Measurements from ENCODE around the gene CUL1.
"Not testable (repeated sequence)": the region's sequence is repeated elsewhere in the genome, so short reads cannot be mapped to it uniquely, and the experiment has no call there.

The CUL1 gene

GRCh38 chr7:148697256-148698006 lies 1.3 kb upstream of the CUL1 start:
- no peak for DNase-seq (ENCODE audit: low spot score)

DNA sequence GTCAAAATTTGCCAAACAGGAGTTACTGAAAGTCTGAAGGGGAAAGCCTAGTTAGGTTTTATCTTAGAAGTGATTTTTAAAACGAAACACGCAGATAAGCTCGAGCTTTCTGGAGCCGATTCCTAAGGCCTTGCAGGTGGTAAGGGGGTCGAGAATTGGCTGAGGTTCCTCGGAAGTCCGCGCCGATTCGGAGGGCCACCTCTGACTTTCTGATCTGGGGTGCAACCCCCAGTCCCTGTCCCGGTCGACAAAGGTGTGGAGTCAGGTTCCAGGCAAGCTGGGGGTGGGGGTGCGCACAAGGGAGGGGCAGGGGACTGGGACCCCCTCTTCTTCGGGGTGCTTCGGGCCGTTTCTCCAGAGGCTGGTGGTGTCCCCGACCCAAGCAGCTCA lies 701 bp upstream of the CUL1 start:
- DNase-seq (ENCODE audit: low spot score): no peak

DNA sequence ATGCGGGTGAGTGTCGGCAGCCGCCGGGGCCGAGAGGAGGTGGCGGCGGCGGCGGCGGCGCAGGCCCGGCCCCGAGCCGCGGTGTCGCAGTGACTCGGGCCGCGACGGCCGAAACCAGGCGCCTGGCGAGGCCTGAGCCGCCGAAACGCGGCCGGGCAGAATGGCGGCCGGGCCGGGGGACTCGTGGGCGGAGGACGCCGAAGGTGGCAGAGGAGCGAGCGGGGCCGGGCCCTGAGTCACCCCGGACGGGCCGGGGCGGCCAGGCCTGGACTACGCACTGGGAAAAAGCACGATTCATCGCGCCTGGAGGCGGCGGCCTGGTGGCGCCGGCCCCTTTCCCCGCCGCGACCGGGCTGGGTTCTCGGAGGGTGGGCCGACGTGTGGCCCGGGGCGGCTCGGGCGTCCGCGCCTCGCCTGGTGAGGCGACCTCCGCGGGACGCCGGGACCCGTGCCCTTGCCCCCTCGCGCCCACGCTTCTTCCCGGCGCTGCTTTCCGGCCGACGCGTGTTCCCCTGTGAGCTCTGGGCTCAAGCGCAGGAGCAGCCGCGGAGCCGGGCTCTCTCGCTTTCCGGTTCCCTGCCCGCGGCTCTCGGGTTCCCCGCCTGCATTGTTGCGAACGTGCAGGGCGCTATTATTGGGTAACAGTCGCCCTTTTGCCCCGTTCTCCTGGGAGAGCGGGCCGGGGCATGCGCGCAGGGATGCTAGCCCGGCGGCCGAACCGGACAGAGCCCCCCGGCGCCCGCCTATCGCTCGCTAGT lies 500 bp downstream of the CUL1 start:
- DNase-seq (ENCODE audit: low spot score): peak; percentile 53

DNA sequence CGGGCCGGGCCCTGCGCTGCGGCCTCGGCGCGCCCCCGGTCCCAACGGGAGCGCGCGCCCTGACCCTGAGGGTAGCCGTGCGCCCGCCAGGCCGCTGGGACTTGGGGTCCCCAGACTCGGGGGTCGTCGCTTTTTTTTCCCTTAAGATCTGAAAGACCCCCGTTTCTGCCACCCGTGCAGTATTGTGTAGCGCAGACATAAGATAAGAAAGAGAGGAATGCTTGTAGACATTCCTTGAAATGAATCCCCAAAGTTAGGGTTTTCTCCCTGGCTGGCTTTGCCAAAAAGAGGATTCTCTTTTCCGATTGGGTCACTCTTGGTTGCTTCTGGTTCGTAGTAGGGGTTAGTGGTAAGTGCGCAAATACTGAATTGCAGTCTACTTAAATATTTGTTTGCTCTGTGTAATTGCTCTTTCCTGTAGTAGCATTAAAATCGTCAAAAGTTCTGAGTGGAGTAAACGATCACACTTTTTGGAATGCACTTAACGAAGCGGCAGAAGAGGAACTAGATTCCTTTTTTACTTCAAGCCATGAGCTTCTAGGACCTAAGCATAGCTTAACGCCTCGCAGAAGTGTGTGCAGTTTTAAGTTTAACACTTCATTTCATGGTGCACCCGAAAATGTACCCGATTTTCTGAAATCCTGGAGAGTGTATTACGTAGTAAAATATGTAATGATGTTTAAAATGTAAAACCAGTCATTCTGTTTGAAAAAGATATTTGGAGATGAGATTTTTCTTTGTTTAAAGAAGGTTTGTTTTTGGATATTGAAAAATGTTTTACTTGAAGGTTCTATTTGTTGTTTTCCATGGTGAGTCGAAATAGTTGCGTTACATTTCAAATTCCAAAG lies 1.3 kb downstream of the CUL1 start:
- no peak for DNase-seq (ENCODE audit: low spot score)

GRCh38 chr7:148700661-148701064 lies 2.0 kb downstream of the CUL1 start:
- no peak for DNase-seq (ENCODE audit: low spot score)

DNA sequence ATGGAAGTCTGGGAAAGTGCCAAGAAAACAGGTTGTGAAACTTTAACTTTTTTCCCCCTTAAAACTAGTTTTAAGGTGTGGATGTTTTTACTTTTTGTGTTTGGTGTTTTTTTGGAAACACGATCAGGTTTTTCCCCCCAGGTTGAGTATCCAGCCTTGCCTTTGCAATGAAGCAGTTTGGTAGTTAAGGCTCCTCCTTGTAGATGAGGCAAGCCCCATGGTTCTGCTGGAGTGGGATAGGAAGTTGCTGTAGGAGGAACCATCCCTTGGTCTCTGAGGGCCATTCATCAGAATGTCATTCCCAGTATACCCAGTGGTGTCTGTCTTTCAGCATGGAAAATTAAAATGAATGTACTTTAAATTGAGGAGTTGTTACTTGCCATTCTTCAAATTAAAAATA lies 2.7 kb downstream of the CUL1 start:
- no peak for DNase-seq (ENCODE audit: low spot score)

DNA sequence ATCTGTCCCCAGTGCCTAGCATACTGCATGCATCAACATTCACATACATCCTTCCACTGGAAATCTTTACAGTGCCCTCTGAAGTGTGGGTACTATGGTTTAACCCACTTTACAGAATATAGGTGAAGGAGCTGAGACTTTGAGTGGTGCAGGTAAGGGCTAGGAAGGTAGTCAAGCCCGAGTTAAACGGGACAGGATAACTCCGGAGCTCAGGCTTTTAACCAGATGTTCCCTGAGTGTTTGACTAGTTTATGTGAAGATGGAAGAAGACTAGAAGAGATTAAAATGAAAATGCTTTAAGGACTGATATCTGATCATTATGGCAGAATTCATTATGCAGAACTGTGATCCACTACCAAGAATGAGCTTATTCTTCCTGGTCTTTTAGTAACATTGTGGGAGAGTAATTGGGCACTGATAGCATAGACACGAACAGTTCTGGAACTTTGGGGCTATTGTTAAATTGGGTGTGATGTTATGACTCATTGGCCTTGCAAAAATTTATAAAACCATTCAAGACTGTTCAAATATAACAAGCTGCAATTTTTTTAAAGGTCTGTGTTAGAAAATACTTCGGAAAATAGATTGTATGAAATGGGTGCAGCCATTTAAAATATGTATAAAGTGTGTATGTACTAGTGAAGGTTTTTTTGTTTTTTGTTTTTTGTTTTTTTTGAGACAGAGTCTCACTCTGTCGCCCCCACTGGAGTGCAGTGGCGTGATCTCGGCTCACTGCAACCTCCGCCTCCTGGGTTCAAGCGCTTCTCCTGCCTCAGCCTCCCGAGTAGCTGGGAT lies 4.4 kb downstream of the CUL1 start:
- DNase-seq (ENCODE audit: low spot score): no peak

- not testable (repeated sequence) for DNase-seq (ENCODE audit: low spot score)
Measured at GRCh38 chr7:148703671-148703962, 4.9 kb downstream of the CUL1 start.

GRCh38 chr7:148704189-148704588 lies 5.5 kb downstream of the CUL1 start:
- no peak for DNase-seq (ENCODE audit: low spot score)

DNA sequence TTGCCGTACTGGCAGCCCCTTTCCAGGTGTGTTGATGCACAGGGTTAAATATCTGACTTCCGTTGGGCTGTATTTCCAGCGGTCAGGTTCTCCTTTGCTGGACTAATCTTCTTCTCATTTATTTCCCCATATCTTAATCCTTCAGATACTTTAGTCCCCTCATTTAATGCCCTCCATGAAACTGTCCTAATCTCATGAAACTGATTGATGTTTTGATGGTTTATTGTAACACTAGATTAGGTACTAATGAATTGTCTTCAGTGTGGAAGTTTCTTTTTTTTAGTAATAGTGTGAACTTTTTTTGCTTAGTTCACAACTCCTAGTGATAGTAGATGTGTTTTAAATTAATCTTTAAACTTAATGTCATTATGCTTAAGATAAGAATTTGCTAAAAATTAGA lies 6.3 kb downstream of the CUL1 start:
- DNase-seq (ENCODE audit: low spot score): no peak

DNA sequence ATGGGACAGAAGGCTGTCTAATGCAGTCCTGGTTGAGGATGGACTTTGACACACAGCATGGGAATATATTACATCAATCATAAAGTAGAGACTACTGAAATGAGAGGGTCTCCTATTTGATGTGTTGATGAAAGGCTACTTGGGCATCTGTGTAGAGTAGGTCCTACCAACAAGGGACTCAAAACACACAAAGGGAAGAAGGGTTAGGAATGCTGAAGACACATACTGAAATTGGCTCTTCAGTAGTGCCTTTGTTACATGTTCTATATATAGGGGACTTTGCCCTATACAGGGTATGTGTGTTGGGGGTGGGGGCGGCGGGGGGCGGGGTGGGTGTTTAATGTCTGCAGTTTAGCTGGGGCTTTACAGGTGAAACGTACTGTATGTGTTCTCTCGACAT lies 7.7 kb downstream of the CUL1 start:
- no peak for DNase-seq (ENCODE audit: low spot score)

DNA sequence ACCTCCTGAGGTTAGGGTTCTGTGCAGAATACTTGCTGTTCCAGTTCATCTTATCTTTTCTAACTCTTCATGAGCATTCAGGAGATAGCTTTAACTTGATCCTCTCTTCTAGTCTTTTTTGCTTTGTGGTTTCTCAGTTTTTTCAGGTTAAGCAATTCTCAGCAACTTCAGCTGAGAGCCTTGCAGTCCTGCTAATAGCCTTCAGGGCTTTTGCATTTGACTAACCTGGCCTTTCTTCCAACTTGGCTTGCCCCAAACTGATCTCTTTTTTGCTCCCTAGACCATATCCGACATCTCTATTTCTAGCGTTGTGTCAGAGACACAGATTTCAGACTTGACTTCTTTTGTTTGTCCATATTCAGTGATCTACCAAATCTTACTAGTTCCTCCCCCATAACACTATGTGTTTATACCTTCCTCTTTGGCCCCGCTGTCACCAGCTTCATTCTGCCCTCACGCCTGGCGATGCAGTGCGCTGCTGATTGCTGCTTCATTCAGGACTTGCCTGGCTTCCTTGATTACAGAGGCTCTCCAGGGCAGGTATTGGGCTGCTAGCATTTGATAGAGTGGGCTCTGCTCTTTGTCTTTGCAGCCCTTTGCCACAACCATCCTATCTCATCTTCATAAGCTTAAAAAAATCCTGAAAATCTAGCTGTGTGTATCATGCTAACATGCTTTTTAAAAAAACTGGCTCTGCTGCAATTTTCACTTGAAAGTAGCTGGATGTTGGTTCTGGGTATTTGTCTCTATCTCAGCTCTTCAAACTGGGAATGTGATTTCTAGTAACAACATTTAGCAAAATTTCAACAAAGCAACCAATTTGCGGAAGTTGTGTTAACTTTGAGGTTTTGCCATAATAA lies 9.6 kb downstream of the CUL1 start:
- no peak for DNase-seq (ENCODE audit: low spot score)

DNA sequence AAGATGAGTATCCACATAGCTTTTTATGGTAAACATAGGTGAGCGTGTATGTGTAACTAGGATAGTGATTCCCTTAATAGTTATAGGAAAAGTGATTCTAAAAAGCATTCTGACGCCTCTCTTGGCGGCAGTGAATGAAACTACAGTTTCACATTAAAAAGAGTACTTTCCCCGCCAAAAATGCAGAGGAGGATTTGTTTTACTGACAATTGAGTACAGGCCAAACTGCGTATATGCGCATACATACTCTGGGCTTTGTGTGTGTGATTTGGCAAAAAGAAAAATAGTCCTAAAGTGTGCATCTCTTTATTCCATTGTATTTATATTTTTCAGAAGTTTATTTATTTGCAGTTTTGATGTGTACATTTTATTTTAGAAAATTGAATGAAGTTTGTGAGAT lies 10.3 kb downstream of the CUL1 start:
- DNase-seq (ENCODE audit: low spot score): no peak

- DNase-seq (ENCODE audit: low spot score): not testable (repeated sequence)
Measured at GRCh38 chr7:148710426-148710825, 11.7 kb downstream of the CUL1 start.

- no peak for DNase-seq (ENCODE audit: low spot score)
Measured at GRCh38 chr7:148711191-148712102, 12.7 kb downstream of the CUL1 start.

DNA sequence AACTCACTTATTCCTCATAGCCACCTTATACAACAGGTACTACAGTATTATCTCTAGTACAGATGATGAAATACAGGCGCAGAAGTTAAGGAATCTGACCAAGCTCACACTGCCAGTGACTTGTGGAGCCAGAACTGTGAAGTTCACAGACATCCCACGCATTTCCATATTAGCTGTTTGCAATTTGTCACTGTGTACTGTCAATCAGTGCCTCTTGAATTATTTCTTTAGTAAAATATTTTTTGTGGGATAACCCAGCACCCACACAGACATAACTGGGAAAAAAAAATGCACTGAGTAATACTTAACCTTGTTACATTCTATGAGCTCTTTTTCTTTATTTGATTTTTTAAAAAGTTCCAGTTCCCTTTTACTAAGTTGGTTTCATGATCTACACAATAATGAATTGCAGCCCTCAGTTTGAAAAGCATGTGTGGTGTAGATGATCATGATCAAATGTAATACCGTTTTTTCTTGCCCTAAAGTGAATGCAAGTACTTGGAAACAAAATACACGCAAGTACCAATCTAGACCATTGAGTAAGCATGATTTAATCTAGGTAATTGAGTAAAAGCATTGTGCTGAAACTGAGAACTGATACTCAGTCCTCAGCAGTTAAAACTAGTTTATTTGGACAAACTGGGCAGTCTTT lies 14.1 kb downstream of the CUL1 start:
- DNase-seq (ENCODE audit: low spot score): no peak

- no peak for DNase-seq (ENCODE audit: low spot score)
Measured at GRCh38 chr7:148714498-148714897, 15.8 kb downstream of the CUL1 start.

DNA sequence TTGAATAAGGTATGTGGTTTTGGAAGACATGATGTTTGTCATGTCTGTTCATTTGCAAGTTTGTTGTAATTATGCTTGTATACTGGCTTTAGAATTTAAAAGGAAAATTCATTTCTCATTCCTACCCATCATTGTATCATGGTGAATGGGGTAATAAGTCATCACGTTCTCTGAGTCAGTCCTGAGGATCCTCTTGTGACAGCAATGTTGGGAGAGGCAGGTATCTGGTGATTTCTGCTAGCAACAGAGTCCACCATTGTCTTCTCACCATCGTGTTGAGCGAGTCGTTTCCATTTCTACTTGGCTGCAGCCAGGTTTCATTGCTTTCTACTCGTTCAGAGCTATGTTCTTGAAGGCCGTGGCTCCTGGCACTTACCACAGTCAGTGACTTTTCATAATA lies 16.3 kb downstream of the CUL1 start:
- DNase-seq (ENCODE audit: low spot score): no peak

- no peak for DNase-seq (ENCODE audit: low spot score)
Measured at GRCh38 chr7:148717266-148717793, 18.6 kb downstream of the CUL1 start.

Measured in HuH-7 (cell line).